HepG2 (cell line): ENCODE results near the gene PIAS3. TPM values are rescaled to one million over a fixed set of nuclear protein-coding genes. Genes with fewer than 3 reads are reported as not detected.

ENCODE experiments used
- ELF3 ChIP-seq: IDR thresholded peaks from 2 replicates; pipeline ENCODE4 v1.6.1; 2016; ENCODE audit warnings: missing genetic modification reagents, missing compliant biosample characterization
- ETS1 ChIP-seq: sonication (generic); formaldehyde crosslinking; IDR thresholded peaks from 2 replicates; pipeline ENCODE4 v1.4.0; 2020; ENCODE audit warnings: missing genetic modification reagents
- FOXK2 ChIP-seq: fragments of 450-650 bp; IDR thresholded peaks from 2 replicates; pipeline ENCODE4 v1.6.1; 2016
- HNRNPK ChIP-seq: fragments of 200-400 bp; formaldehyde crosslinking; IDR thresholded peaks from 2 replicates; pipeline ENCODE4 v1.6.1; 2018; ENCODE audit warnings: low read length, low read depth, moderate library complexity, mild to moderate bottlenecking; ENCODE audit not compliant: poor library complexity, severe bottlenecking
- ISL2 ChIP-seq: sonication (generic); formaldehyde crosslinking; IDR thresholded peaks from 2 replicates; pipeline ENCODE4 v1.5.0; 2020; ENCODE audit warnings: missing genetic modification reagents
- JARID2 ChIP-seq: sonication (generic); formaldehyde crosslinking; IDR thresholded peaks from 2 replicates; pipeline ENCODE4 v1.8.1; 2023; ENCODE audit warnings: missing genetic modification reagents, inconsistent platforms; ENCODE audit not compliant: insufficient replicate concordance
- JUNB ChIP-seq: sonication (generic); formaldehyde crosslinking; IDR thresholded peaks from 2 replicates; pipeline ENCODE4 v1.8.0; 2022; ENCODE audit warnings: missing genetic modification reagents, mild to moderate bottlenecking, borderline replicate concordance
- NR0B2 ChIP-seq: sonication (generic); formaldehyde crosslinking; IDR thresholded peaks from 2 replicates; pipeline ENCODE4 v1.4.0; 2020; ENCODE audit warnings: mild to moderate bottlenecking, missing genetic modification reagents
- RAD51 ChIP-seq: fragments of 450-650 bp; IDR thresholded peaks from 2 replicates; pipeline ENCODE4 v1.6.1; 2016; ENCODE audit warnings: borderline replicate concordance
- TBL1XR1 ChIP-seq: fragments of 150-350 bp; IDR thresholded peaks from 2 replicates; pipeline ENCODE4 v1.6.1; 2014; ENCODE audit warnings: borderline replicate concordance, low read length; ENCODE audit not compliant: partially characterized antibody
- TFAP4 ChIP-seq: sonication (generic); IDR thresholded peaks from 2 replicates; pipeline ENCODE4 v1.6.1; 2016; ENCODE audit warnings: low read depth, borderline replicate concordance
- ZC3H13 ChIP-seq: sonication (generic); formaldehyde crosslinking; IDR thresholded peaks from 2 replicates; pipeline ENCODE4 v1.8.1; 2023; ENCODE audit warnings: mild to moderate bottlenecking, missing genetic modification reagents, moderate library complexity
- ZFP37 ChIP-seq: sonication (generic); formaldehyde crosslinking; IDR thresholded peaks from 2 replicates; pipeline ENCODE4 v1.4.0; 2020; ENCODE audit warnings: missing genetic modification reagents, borderline replicate concordance
- ZNF678 ChIP-seq: sonication (generic); formaldehyde crosslinking; IDR thresholded peaks from 2 replicates; pipeline ENCODE4 v1.4.0; 2020; ENCODE audit warnings: mild to moderate bottlenecking, missing genetic modification reagents
- ZNF788 ChIP-seq: sonication (generic); formaldehyde crosslinking; IDR thresholded peaks from 2 replicates; pipeline ENCODE4 v1.5.0; 2020; ENCODE audit warnings: mild to moderate bottlenecking, missing genetic modification reagents, borderline replicate concordance
- ZSCAN29 ChIP-seq: sonication (generic); formaldehyde crosslinking; conservative IDR thresholded peaks from 2 replicates; pipeline ENCODE4 v1.4.0; 2020; ENCODE audit warnings: mild to moderate bottlenecking, missing genetic modification reagents
- polyA plus RNA-seq, 8 experiments: library from polyadenylated mRNA; depleted of rRNA in 3 of 8; stranded (reverse) in 7 of 8; unstranded in 1 of 8; fragments of >200 nt; fragmentation: Illumina TruSeq in 4 of 8; extraction: Trizol in 4 of 8; gene quantifications; 2 replicates each; pipeline versions ENCODE4 v1.2.1 to v1.2.3, GENCODE V29; 2011 to 2016; ENCODE audit warnings: low read depth in 4 of 8, missing spikeins in 1 of 8, mixed read lengths in 1 of 8; ENCODE audit not compliant: insufficient read depth in 1 of 8
- total RNA-seq, 5 experiments: library from RNA; depleted of rRNA; stranded (reverse); fragments of >200 nt; fragmentation: Illumina TruSeq; extraction: Trizol; gene quantifications; 2 replicates each; pipeline ENCODE4 v1.2.3, GENCODE V29; 2016; ENCODE audit warnings: low read depth in 1 of 5
- TF ChIP-seq, protein P1 (sequence below): sonication (generic); formaldehyde crosslinking; IDR thresholded peaks from 2 replicates; pipeline ENCODE4 v1.4.0; 2020; ENCODE audit warnings: missing genetic modification reagents
- TF ChIP-seq, protein P2 (sequence below): sonication (generic); formaldehyde crosslinking; IDR thresholded peaks from 2 replicates; pipeline ENCODE4 v1.5.0; 2020; ENCODE audit warnings: mild to moderate bottlenecking, missing genetic modification reagents, moderate library complexity
- TF ChIP-seq, protein P3 (sequence below): sonication (generic); formaldehyde crosslinking; IDR thresholded peaks from 2 replicates; pipeline ENCODE4 v1.5.0; 2020; ENCODE audit warnings: missing genetic modification reagents, mild to moderate bottlenecking, borderline replicate concordance

The PIAS3 gene
- total and polyA plus RNA-seq, 2 of the 13 experiments (the other 11 are each of a cell fraction or from before 2014, with no cell fraction given) = 3.7 to 8.0 TPM

GRCh38 chr1:145858238-145858900 lies 512 bp downstream of the PIAS3 start (continued):
- TF ChIP-seq, protein P1, sequence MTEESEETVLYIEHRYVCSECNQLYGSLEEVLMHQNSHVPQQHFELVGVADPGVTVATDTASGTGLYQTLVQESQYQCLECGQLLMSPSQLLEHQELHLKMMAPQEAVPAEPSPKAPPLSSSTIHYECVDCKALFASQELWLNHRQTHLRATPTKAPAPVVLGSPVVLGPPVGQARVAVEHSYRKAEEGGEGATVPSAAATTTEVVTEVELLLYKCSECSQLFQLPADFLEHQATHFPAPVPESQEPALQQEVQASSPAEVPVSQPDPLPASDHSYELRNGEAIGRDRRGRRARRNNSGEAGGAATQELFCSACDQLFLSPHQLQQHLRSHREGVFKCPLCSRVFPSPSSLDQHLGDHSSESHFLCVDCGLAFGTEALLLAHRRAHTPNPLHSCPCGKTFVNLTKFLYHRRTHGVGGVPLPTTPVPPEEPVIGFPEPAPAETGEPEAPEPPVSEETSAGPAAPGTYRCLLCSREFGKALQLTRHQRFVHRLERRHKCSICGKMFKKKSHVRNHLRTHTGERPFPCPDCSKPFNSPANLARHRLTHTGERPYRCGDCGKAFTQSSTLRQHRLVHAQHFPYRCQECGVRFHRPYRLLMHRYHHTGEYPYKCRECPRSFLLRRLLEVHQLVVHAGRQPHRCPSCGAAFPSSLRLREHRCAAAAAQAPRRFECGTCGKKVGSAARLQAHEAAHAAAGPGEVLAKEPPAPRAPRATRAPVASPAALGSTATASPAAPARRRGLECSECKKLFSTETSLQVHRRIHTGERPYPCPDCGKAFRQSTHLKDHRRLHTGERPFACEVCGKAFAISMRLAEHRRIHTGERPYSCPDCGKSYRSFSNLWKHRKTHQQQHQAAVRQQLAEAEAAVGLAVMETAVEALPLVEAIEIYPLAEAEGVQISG = no peak
- TF ChIP-seq ETS1 (CRISPR knock-in tag) (0 out of 2 replicates have a peak, but pooled peaks have one; percentile 16), ZC3H13 (CRISPR knock-in tag) (no peak), JUNB (CRISPR knock-in tag) (no peak), FOXK2 (no peak), NR0B2 (CRISPR knock-in tag) (no peak), JARID2 (CRISPR knock-in tag) (no peak), HNRNPK (no peak), TFAP4 (no peak), ZFP37 (CRISPR knock-in tag) (no peak), ZNF788 (CRISPR knock-in tag) (no peak), ELF3 (CRISPR knock-in tag) (no peak), RAD51 (no peak), ISL2 (CRISPR knock-in tag) (no peak), TBL1XR1 (no peak), ZSCAN29 (CRISPR knock-in tag) (no peak), ZNF678 (CRISPR knock-in tag) (no peak)
- TF ChIP-seq, protein P2, sequence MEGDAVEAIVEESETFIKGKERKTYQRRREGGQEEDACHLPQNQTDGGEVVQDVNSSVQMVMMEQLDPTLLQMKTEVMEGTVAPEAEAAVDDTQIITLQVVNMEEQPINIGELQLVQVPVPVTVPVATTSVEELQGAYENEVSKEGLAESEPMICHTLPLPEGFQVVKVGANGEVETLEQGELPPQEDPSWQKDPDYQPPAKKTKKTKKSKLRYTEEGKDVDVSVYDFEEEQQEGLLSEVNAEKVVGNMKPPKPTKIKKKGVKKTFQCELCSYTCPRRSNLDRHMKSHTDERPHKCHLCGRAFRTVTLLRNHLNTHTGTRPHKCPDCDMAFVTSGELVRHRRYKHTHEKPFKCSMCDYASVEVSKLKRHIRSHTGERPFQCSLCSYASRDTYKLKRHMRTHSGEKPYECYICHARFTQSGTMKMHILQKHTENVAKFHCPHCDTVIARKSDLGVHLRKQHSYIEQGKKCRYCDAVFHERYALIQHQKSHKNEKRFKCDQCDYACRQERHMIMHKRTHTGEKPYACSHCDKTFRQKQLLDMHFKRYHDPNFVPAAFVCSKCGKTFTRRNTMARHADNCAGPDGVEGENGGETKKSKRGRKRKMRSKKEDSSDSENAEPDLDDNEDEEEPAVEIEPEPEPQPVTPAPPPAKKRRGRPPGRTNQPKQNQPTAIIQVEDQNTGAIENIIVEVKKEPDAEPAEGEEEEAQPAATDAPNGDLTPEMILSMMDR = peak; percentile 6; the same call in 1 of the 2 replicates
- TF ChIP-seq, protein P3, sequence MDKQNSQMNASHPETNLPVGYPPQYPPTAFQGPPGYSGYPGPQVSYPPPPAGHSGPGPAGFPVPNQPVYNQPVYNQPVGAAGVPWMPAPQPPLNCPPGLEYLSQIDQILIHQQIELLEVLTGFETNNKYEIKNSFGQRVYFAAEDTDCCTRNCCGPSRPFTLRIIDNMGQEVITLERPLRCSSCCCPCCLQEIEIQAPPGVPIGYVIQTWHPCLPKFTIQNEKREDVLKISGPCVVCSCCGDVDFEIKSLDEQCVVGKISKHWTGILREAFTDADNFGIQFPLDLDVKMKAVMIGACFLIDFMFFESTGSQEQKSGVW (CRISPR knock-in tag) = no peak
- TF ChIP-seq, all 625 proteins: peak for 8
